Measurements from ENCODE around the gene DCTPP1. TPM values are rescaled to one million over a fixed set of nuclear protein-coding genes. Genes with fewer than 3 reads are reported as not detected.

DCTPP1 gene
- total and polyA plus RNA-seq, 9 of the 15 experiments (the other 6 are each of a cell fraction or from before 2014, with no cell fraction given): 45.0 to 132 (median 80.6) TPM

DNA sequence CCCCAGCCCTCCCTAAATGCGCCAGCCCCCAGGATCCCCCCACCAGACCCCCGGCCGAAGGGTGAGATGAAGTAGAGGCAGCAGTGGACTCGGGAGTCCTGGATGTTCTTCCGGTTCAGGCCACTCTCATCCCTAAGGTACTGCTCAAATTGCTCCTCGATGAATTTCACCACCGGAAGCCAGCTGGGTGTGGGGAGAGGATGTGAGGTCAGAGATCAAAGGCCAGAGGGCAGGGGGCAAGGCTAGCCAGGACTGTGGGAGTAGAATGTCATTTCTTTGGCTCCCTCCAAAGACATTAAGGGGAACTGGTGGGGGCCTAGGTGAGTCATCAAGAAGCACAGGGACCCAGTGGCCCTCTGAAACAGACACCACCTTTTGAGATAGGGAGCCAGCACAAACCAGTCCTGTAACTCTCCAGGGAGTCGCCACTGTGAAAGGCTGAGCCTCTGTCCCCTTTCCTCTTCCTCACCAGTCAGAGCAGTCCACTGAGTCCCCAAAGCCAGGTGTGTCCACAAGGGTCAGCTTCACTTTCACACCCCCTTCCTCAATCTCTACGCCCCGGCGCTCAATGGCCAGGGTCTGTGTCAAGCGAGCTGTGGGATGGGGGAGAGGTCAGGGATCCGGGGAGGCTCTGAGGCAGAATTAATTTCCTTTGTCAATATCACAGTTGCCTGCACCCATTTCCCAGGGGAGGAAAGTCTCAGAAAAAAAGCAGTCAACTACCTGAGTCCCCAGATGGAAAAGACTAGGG is 48.4 kb downstream of the DCTPP1 start (continued):
- no peak for TF ChIP-seq ZNF121 (CRISPR knock-in tag; conservative IDR thresholded peaks at IDR 0.05)
- TF ChIP-seq, protein P1, sequence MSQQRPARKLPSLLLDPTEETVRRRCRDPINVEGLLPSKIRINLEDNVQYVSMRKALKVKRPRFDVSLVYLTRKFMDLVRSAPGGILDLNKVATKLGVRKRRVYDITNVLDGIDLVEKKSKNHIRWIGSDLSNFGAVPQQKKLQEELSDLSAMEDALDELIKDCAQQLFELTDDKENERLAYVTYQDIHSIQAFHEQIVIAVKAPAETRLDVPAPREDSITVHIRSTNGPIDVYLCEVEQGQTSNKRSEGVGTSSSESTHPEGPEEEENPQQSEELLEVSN (IDR thresholded peaks at IDR 0.05; ENCODE audit: borderline replicate concordance in 1 of 2, extremely low read depth in 1 of 2, insufficient read depth in 1 of 2, insufficient read length in 1 of 2, low read depth in 1 of 2, low read length in 1 of 2, poor library complexity in 1 of 2, severe bottlenecking in 1 of 2): peak in 1 of 2 experiments; percentile 21
- TF ChIP-seq, protein P2, sequence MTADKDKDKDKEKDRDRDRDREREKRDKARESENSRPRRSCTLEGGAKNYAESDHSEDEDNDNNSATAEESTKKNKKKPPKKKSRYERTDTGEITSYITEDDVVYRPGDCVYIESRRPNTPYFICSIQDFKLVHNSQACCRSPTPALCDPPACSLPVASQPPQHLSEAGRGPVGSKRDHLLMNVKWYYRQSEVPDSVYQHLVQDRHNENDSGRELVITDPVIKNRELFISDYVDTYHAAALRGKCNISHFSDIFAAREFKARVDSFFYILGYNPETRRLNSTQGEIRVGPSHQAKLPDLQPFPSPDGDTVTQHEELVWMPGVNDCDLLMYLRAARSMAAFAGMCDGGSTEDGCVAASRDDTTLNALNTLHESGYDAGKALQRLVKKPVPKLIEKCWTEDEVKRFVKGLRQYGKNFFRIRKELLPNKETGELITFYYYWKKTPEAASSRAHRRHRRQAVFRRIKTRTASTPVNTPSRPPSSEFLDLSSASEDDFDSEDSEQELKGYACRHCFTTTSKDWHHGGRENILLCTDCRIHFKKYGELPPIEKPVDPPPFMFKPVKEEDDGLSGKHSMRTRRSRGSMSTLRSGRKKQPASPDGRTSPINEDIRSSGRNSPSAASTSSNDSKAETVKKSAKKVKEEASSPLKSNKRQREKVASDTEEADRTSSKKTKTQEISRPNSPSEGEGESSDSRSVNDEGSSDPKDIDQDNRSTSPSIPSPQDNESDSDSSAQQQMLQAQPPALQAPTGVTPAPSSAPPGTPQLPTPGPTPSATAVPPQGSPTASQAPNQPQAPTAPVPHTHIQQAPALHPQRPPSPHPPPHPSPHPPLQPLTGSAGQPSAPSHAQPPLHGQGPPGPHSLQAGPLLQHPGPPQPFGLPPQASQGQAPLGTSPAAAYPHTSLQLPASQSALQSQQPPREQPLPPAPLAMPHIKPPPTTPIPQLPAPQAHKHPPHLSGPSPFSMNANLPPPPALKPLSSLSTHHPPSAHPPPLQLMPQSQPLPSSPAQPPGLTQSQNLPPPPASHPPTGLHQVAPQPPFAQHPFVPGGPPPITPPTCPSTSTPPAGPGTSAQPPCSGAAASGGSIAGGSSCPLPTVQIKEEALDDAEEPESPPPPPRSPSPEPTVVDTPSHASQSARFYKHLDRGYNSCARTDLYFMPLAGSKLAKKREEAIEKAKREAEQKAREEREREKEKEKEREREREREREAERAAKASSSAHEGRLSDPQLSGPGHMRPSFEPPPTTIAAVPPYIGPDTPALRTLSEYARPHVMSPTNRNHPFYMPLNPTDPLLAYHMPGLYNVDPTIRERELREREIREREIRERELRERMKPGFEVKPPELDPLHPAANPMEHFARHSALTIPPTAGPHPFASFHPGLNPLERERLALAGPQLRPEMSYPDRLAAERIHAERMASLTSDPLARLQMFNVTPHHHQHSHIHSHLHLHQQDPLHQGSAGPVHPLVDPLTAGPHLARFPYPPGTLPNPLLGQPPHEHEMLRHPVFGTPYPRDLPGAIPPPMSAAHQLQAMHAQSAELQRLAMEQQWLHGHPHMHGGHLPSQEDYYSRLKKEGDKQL (CRISPR knock-in tag; IDR thresholded peaks at IDR 0.05; ENCODE audit: borderline replicate concordance): no peak
- TF ChIP-seq, protein P3, sequence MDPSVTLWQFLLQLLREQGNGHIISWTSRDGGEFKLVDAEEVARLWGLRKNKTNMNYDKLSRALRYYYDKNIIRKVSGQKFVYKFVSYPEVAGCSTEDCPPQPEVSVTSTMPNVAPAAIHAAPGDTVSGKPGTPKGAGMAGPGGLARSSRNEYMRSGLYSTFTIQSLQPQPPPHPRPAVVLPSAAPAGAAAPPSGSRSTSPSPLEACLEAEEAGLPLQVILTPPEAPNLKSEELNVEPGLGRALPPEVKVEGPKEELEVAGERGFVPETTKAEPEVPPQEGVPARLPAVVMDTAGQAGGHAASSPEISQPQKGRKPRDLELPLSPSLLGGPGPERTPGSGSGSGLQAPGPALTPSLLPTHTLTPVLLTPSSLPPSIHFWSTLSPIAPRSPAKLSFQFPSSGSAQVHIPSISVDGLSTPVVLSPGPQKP (CRISPR knock-in tag; IDR thresholded peaks at IDR 0.05): no peak
- TF ChIP-seq, protein P4, sequence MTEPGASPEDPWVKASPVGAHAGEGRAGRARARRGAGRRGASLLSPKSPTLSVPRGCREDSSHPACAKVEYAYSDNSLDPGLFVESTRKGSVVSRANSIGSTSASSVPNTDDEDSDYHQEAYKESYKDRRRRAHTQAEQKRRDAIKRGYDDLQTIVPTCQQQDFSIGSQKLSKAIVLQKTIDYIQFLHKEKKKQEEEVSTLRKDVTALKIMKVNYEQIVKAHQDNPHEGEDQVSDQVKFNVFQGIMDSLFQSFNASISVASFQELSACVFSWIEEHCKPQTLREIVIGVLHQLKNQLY (CRISPR knock-in tag; conservative IDR thresholded peaks at IDR 0.05): no peak
- TF ChIP-seq, protein P5, sequence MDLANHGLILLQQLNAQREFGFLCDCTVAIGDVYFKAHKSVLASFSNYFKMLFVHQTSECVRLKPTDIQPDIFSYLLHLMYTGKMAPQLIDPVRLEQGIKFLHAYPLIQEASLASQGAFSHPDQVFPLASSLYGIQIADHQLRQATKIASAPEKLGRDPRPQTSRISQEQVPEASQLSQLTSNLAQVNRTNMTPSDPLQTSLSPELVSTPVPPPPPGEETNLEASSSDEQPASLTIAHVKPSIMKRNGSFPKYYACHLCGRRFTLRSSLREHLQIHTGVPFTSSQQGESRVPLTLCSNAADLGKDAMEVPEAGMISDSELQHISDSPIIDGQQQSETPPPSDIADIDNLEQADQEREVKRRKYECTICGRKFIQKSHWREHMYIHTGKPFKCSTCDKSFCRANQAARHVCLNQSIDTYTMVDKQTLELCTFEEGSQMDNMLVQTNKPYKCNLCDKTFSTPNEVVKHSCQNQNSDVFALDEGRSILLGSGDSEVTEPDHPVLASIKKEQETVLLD (IDR thresholded peaks at IDR 0.05): peak; percentile 76; the same call in 1 of the 2 replicates
- no peak for TF ChIP-seq SMAD2 (IDR thresholded peaks at IDR 0.05; ENCODE audit: low read depth, low read length)
- peak; percentile 55 for TF ChIP-seq POLR2AphosphoS5 (IDR thresholded peaks at IDR 0.05; ENCODE audit: control insufficient read depth, insufficient read depth, low read depth, low read length)
- TF ChIP-seq ATF1 (CRISPR knock-in tag; IDR thresholded peaks at IDR 0.05): no peak
- TF ChIP-seq ATF1 (tag; IDR thresholded peaks at IDR 0.05): peak; percentile 61
- TF ChIP-seq BCOR (IDR thresholded peaks at IDR 0.05): 0 out of 2 replicates have a peak, but pooled peaks have one; percentile 15
- TF ChIP-seq, protein P6, sequence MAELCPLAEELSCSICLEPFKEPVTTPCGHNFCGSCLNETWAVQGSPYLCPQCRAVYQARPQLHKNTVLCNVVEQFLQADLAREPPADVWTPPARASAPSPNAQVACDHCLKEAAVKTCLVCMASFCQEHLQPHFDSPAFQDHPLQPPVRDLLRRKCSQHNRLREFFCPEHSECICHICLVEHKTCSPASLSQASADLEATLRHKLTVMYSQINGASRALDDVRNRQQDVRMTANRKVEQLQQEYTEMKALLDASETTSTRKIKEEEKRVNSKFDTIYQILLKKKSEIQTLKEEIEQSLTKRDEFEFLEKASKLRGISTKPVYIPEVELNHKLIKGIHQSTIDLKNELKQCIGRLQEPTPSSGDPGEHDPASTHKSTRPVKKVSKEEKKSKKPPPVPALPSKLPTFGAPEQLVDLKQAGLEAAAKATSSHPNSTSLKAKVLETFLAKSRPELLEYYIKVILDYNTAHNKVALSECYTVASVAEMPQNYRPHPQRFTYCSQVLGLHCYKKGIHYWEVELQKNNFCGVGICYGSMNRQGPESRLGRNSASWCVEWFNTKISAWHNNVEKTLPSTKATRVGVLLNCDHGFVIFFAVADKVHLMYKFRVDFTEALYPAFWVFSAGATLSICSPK (IDR thresholded peaks at IDR 0.05; ENCODE audit: borderline replicate concordance): no peak
- TF ChIP-seq HEY1 (CRISPR knock-in tag; IDR thresholded peaks at IDR 0.05; ENCODE audit: borderline replicate concordance): no peak
- TF ChIP-seq HCFC1 (IDR thresholded peaks at IDR 0.05; ENCODE audit: low read depth, low read length): peak; percentile 61

Data from K562 (cell line).